Measurements from ENCODE around the gene RBM8A.

The RBM8A gene

GRCh38 chr1:145918992-145919939 lies 8.0 kb downstream of the RBM8A start:
- no peak for FAIRE-seq
- DNase-seq (ENCODE audit: extremely low spot score, insufficient read length, low read depth): no peak

- peak; percentile 85 for DNase-seq (ENCODE audit: extremely low spot score, insufficient read length, low read depth)
- peak; percentile 89 for FAIRE-seq
These were observed 8.9 kb downstream of the RBM8A start, which contains the start of gene PEX11B for GRCh38 chr1:145918144-145918991. PEX11B (minus strand) TSS chr1:145918717; CDS start chr1:145918688, 29 bp downstream.

GRCh38 chr1:145917595-145917994 lies 9.7 kb downstream of the RBM8A start:
- FAIRE-seq (no peak), DNase-seq (ENCODE audit: extremely low spot score, insufficient read length, low read depth) (no peak)

- DNase-seq (ENCODE audit: extremely low spot score, insufficient read length, low read depth): no peak
- FAIRE-seq: no peak
These were observed 10.5 kb downstream of the RBM8A start for GRCh38 chr1:145916745-145917144.

GRCh38 chr1:145912128-145912641 lies 15.1 kb downstream of the RBM8A start:
- FAIRE-seq (no peak), DNase-seq (ENCODE audit: extremely low spot score, insufficient read length, low read depth) (no peak)

GRCh38 chr1:145908653-145909052 lies 18.6 kb downstream of the RBM8A start:
- FAIRE-seq (no peak), DNase-seq (ENCODE audit: extremely low spot score, insufficient read length, low read depth) (no peak)

- DNase-seq (ENCODE audit: extremely low spot score, insufficient read length, low read depth) (no peak), FAIRE-seq (no peak)
These were observed 20.1 kb downstream of the RBM8A start for GRCh38 chr1:145906954-145907753.

- DNase-seq (ENCODE audit: extremely low spot score, insufficient read length, low read depth) (no peak), FAIRE-seq (no peak)
These were observed 25.8 kb downstream of the RBM8A start for GRCh38 chr1:145901312-145902021.

GRCh38 chr1:145898756-145899155 lies 28.5 kb downstream of the RBM8A start:
- FAIRE-seq: no peak
- no peak for DNase-seq (ENCODE audit: extremely low spot score, insufficient read length, low read depth)

GRCh38 chr1:145897969-145898368 lies 29.3 kb downstream of the RBM8A start:
- no peak for DNase-seq (ENCODE audit: extremely low spot score, insufficient read length, low read depth)
- no peak for FAIRE-seq

- DNase-seq (ENCODE audit: extremely low spot score, insufficient read length, low read depth) (no peak), FAIRE-seq (no peak)
These were observed 31.8 kb downstream of the RBM8A start for GRCh38 chr1:145895471-145895870.

- DNase-seq (ENCODE audit: extremely low spot score, insufficient read length, low read depth) (no peak), FAIRE-seq (no peak)
These were observed 33.8 kb downstream of the RBM8A start for GRCh38 chr1:145893306-145894055.

- FAIRE-seq (no peak), DNase-seq (ENCODE audit: extremely low spot score, insufficient read length, low read depth) (no peak)
These were observed 34.7 kb downstream of the RBM8A start for GRCh38 chr1:145892486-145893087.

- FAIRE-seq (peak; percentile 38), DNase-seq (ENCODE audit: extremely low spot score, insufficient read length, low read depth) (peak; percentile 47)
These were observed 35.4 kb downstream of the RBM8A start for GRCh38 chr1:145891587-145892485.

- no peak for DNase-seq (ENCODE audit: extremely low spot score, insufficient read length, low read depth)
- FAIRE-seq: no peak
These were observed 36.1 kb downstream of the RBM8A start for GRCh38 chr1:145891143-145891542.

GRCh38 chr1:145889722-145890121 lies 37.6 kb downstream of the RBM8A start:
- no peak for FAIRE-seq
- no peak for DNase-seq (ENCODE audit: extremely low spot score, insufficient read length, low read depth)

GRCh38 chr1:145887631-145888030 lies 39.7 kb downstream of the RBM8A start:
- FAIRE-seq (no peak), DNase-seq (ENCODE audit: extremely low spot score, insufficient read length, low read depth) (no peak)
